ENCODE measurements around the gene C1QTNF9B.

DNA sequence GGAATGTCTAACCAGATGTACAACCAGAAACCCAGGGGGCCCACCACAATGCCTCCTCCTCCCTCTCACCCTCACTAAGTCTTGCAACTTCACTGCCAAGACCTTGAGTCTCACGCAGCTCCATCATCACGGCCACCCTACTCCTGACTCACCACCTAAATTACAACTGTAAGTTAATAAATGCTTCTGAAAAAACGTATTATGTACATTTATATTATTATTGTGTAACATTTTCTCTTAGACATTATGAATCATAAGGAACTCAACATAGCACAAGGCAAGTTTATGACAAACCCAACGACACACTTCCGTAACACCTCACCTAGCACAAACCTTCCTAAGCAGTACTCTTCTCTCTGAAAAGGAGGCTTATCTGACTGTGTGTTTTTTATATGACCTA, 28.8 kb downstream of the C1QTNF9B start:
- TF ChIP-seq CTCF (IDR thresholded peaks at IDR 0.05), result no peak
- no peak for TF ChIP-seq POLR2A (IDR thresholded peaks at IDR 0.05)

All from vagina (tissue), 2 donors.